Adrenal gland (tissue), 12 donors: ENCODE data around the gene GPR27. TPM values are rescaled to one million over a fixed set of nuclear protein-coding genes. Genes with fewer than 3 reads are reported as not detected.

ENCODE experiments used
- DNase-seq, 7 donors: peaks; one replicate each; pipeline ENCODE4 v3.0.0-alpha.2; 2019 to 2020
- H3K27ac ChIP-seq, 5 donors: fragments of 200-600 bp; sonication (generic) in 4 of 5; 1 replicate in 3 of 5; 2 replicates in 2 of 5; pipeline versions ENCODE4 v1.5.1 to v1.8.0; 2016 to 2020; ENCODE audit warnings: mild to moderate bottlenecking in 1 of 5
- H3K27me3 ChIP-seq: fragments of 200-600 bp; 2 replicates; pipeline ENCODE4 v1.8.0; 2021
- H3K36me3 ChIP-seq, 2 donors: fragments of 200-600 bp; replicated peaks in 1 of 2; 1 replicate in 1 of 2; 2 replicates in 1 of 2; pipeline versions ENCODE4 v1.5.1 to v1.8.0; 2018 to 2022
- H3K4me1 ChIP-seq, 2 donors: fragments of 200-600 bp; replicated peaks in 1 of 2; 1 replicate in 1 of 2; 2 replicates in 1 of 2; pipeline versions ENCODE4 v1.5.1 to v1.8.0; 2018 to 2021
- H3K4me3 ChIP-seq, 4 donors: fragments of 200-600 bp; sonication (generic) in 3 of 4; one replicate each; pipeline ENCODE4 v1.5.1; 2016 to 2018
- H3K9me3 ChIP-seq, 3 donors: fragments of 200-600 bp; sonication (generic) in 1 of 3; replicated peaks in 1 of 3; 1 replicate in 2 of 3; 2 replicates in 1 of 3; pipeline versions ENCODE4 v1.5.1 to v1.8.0; 2016 to 2021
- CTCF ChIP-seq, 6 experiments: fragments of 450-650 bp in 4 of 6; fragments of 200-600 bp in 2 of 6; sonication (generic) in 1 of 6; IDR thresholded peaks; 1 replicate in 5 of 6; 2 replicates in 1 of 6; pipeline versions ENCODE4 v1.5.1 to v1.8.0; 2016 to 2021; ENCODE audit warnings: antibody characterized with exemption in 6 of 6, mild to moderate bottlenecking in 2 of 6, moderate library complexity in 1 of 6
- POLR2A ChIP-seq, 2 donors: fragments of 450-650 bp; IDR thresholded peaks; one replicate each; pipeline ENCODE4 v1.6.1; 2017; ENCODE audit warnings: antibody characterized with exemption in 2 of 2, mild to moderate bottlenecking in 2 of 2, moderate library complexity in 1 of 2
- WGBS, 4 donors: extraction: QIAGEN DNeasy Blood & Tissue Kit in 2 of 4; methylation state at CpG; one replicate each; pipeline versions ENCODE4 v1.1.5 to v1.1.7; 2013 to 2017; 5-methylcytosine and 5-hydroxymethylcytosine counted together
- intact Hi-C, 2 donors: fragments of 100-400 bp; cut with DNase I; formaldehyde crosslinking; loops; one replicate each; pipeline versions ENCODE4 v1.14.1 to v1.15.0; 2022 to 2023
- polyA plus RNA-seq, 3 donors: library from polyadenylated mRNA; stranded (reverse); fragments of 200-250 nt in 2 of 3; fragments of 350-450 nt in 1 of 3; fragmentation: Illumina TruSeq in 1 of 3; extraction: RNeasy Lipid Tissue Mini Kit (QIAGEN cat#74804) in 1 of 3; gene quantifications; one replicate each; pipeline ENCODE4 v1.2.3, GENCODE V29; 2013 to 2014
- total RNA-seq, 9 donors: library from RNA; depleted of rRNA in 4 of 9; stranded (reverse); fragments of >200 nt in 4 of 9; fragments of 120-200 nt in 1 of 9; fragmentation: NEBNext Ultra II Directional in 1 of 9; extraction: Animal tissue kit (Norgen Biotek cat#: 25700) in 1 of 9; gene quantifications; one replicate each; pipeline versions ENCODE4 v1.1.0 to v1.2.4, GENCODE V29; 2013 to 2023
- donor health status: healthy with polysubstance abuse.
- donor health status: Bipolar disorder and iron deficiency.
- donor health status: DM: yes; HTN: yes; CAD: no.
- donor health status: DM: no; HTN: no; CAD: no.
- donor health status: DM: no; HTN: no; CAD: no.
- donor health status: DM: yes; HTN: yes; CAD: no.

Gene GPR27
- total and polyA plus RNA-seq, 12 donors: 0.48 to 3.9 (median 1.6) TPM; not detected in 1

DNA sequence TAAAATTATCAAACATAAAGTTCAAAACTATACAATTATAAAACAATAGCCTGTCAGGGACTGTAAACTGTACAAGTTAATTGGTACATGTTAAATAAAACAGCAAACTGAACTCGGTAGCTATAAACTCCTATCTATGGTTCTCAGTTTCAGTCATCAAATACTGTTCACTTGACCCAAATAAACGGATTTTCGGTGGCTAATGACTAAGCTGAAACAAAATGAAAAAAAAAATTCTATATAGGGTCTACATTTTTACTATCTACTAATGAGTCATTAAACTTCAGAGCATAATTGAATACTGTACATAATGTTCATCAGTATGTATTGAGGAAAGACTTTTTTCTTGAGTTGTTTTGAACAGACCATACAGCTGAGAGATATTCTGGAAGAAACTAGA is 24.7 kb downstream of the GPR27 start:
- TF ChIP-seq CTCF (IDR thresholded peaks at IDR 0.05) (no peak), POLR2A (IDR thresholded peaks at IDR 0.05) (no peak)
- Histone ChIP-seq H3K27me3 (peaks cover 59% of the 10 kb centered on the region), H3K4me3 (no peak overlapping the region), H3K27ac (no peak overlapping the region), H3K4me1 (no peaks in the 10 kb centered on the region), H3K9me3 (no peaks in the 10 kb centered on the region), H3K36me3 (no peaks in the 10 kb centered on the region)
- no peak for DNase-seq
- WGBS, 4 donors: 77 to 92% (median 80%) methylated on average over 3 of the region's 3 CpGs
- intact Hi-C loops: no loop called here

- TF ChIP-seq POLR2A (IDR thresholded peaks at IDR 0.05) (no peak), CTCF (IDR thresholded peaks at IDR 0.05) (no peak)
- no peak for DNase-seq
- H3K9me3 ChIP-seq: no peaks in the 10 kb centered on the region
- intact Hi-C loops: no loop called here
- peaks cover 74% of the 10 kb centered on the region for H3K27me3 ChIP-seq
- peaks cover 0 to 7% of the 10 kb centered on the region in 2 donors for H3K4me1 ChIP-seq
- H3K4me3 ChIP-seq: no peak overlapping the region
- 57 to 69% (median 63%) methylated on average over 6 of the region's 6 CpGs for WGBS, 4 donors
- H3K27ac ChIP-seq: no peak overlapping the region
- H3K36me3 ChIP-seq: no peaks in the 10 kb centered on the region
These were observed 26.2 kb downstream of the GPR27 start for GRCh38 chr3:71779674-71780377.

DNA sequence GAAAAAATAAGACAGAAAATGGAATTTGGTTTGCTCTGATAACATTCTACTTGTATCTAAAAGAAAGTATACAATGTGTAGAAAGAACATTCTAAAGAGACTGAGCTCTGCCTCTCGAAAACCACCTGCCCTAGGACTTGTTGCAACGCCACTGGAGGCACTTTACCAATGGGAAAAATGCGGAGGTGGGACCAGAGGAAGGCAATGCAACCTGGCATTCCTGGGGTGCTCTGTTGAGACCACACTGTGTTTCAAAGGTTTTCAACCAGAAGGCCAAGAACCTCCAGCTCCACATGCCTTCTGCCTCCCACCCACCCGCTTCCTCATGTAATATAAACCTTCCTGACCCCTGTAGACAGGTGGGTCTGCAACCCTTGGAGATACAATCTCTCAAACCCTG is 26.8 kb downstream of the GPR27 start:
- 81 to 92% (median 85%) methylated on average over 4 of the region's 4 CpGs for WGBS, 4 donors
- H3K9me3 ChIP-seq: no peaks in the 10 kb centered on the region
- DNase-seq: no peak
- intact Hi-C loops: no loop called here
- H3K4me1 ChIP-seq: peaks cover 3 to 10% of the 10 kb centered on the region in 2 donors
- no peak for TF ChIP-seq POLR2A (IDR thresholded peaks at IDR 0.05)
- no peak for TF ChIP-seq CTCF (IDR thresholded peaks at IDR 0.05)
- no peaks in the 10 kb centered on the region for H3K36me3 ChIP-seq
- H3K27ac ChIP-seq: no peak overlapping the region
- H3K4me3 ChIP-seq: no peak overlapping the region
- peaks cover 76% of the 10 kb centered on the region for H3K27me3 ChIP-seq

DNA sequence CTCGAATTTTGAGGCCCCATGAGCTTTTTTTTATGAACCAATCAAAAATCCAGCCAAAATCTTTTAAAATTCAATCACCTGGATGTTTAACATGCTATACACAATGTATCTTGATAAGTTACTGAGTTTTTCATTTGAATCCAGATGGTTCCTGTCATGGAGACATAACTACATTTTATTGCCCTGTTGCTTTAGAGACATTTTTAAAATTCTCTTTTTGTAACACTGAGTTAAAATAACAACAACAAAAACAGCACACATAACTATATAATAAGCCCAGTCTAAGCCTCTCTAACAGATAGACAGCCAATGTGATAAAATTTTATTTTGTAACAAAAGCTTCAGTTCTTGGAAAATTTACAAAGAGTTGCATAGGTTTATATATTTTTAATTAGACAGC is 29.5 kb downstream of the GPR27 start:
- peaks cover 64% of the 10 kb centered on the region for H3K27me3 ChIP-seq
- intact Hi-C loops: no loop called here
- WGBS, 4 donors: 38 to 58% (median 55%) methylated on average over 1 of the region's 1 CpG
- no peak overlapping the region for H3K27ac ChIP-seq
- DNase-seq: no peak
- peaks cover 3 to 11% of the 10 kb centered on the region in 2 donors for H3K4me1 ChIP-seq
- H3K36me3 ChIP-seq: no peaks in the 10 kb centered on the region
- no peaks in the 10 kb centered on the region for H3K9me3 ChIP-seq
- no peak for TF ChIP-seq CTCF (IDR thresholded peaks at IDR 0.05)
- TF ChIP-seq POLR2A (IDR thresholded peaks at IDR 0.05): no peak
- no peak overlapping the region for H3K4me3 ChIP-seq
